H1 (cell line): ENCODE measurements around the gene OMP. TPM values are rescaled to one million over a fixed set of nuclear protein-coding genes. Genes with fewer than 3 reads are reported as not detected.

Experiments used
- CTCF ChIA-PET: fragments of 300-600 bp; sonication (Branson Sonifier 250); formaldehyde crosslinking; loops from one replicate; lab custom pipeline; 2021; ENCODE audit not compliant: partially characterized antibody; lab: Charles Lee
- POLR2A ChIA-PET: fragments of 300-600 bp; sonication (Branson Sonifier 250); formaldehyde crosslinking; loops from one replicate; lab custom pipeline; 2021; ENCODE audit warnings: inconsistent platforms; ENCODE audit not compliant: partially characterized antibody; lab: Charles Lee
- DNase-seq, 2 experiments: peaks; one replicate each; pipeline versions ENCODE4 v3.0.0 to v3.0.0-alpha.2; 2010 to 2022; ENCODE audit warnings: low spot score in 2 of 2, low read depth in 1 of 2, mixed read lengths in 1 of 2
- FAIRE-seq: peaks from 2 replicates; lab custom pipeline; 2011; peaks lifted over from hg19 to GRCh38; lab: Jason Lieb, UNC
- H2AFZ ChIP-seq: 2 replicates; pipeline ENCODE4 v1.8.1; 2012; ENCODE audit warnings: low read length, inconsistent platforms
- H2AK5ac ChIP-seq: 2 replicates; pipeline ENCODE4 v1.6.1; 2013; ENCODE audit warnings: low read depth, low read length
- H2BK120ac ChIP-seq: replicated peaks from 2 replicates; pipeline ENCODE3; 2013; ENCODE audit warnings: low read depth, low read length, inconsistent platforms
- H2BK12ac ChIP-seq: 2 replicates; pipeline ENCODE4 v1.6.1; 2013; ENCODE audit warnings: low read depth, low read length
- H2BK15ac ChIP-seq: 2 replicates; pipeline ENCODE4 v1.6.1; 2013; ENCODE audit warnings: low read length
- H2BK20ac ChIP-seq: 2 replicates; pipeline ENCODE4 v1.6.1; 2013; ENCODE audit warnings: low read length
- H2BK5ac ChIP-seq: 2 replicates; pipeline ENCODE4 v1.6.1; 2013; ENCODE audit warnings: low read depth, low read length
- H3K14ac ChIP-seq: 2 replicates; pipeline ENCODE4 v1.6.1; 2013; ENCODE audit warnings: inconsistent platforms; ENCODE audit not compliant: insufficient read length
- H3K18ac ChIP-seq: 2 replicates; pipeline ENCODE4 v1.6.1; 2013; ENCODE audit warnings: low read length; ENCODE audit errors: extremely low read depth
- H3K23ac ChIP-seq: 2 replicates; pipeline ENCODE4 v1.6.1; 2013; ENCODE audit warnings: inconsistent platforms; ENCODE audit not compliant: insufficient read length
- H3K23me2 ChIP-seq: 2 replicates; pipeline ENCODE4 v1.6.1; 2013; ENCODE audit warnings: low read depth, low read length
- H3K27ac ChIP-seq: 2 replicates; pipeline ENCODE4 v1.6.1; 2011; ENCODE audit warnings: low read depth, low read length, inconsistent platforms
- H3K27me3 ChIP-seq, 4 experiments: replicated peaks in 1 of 4; 1 replicate in 1 of 4; 2 replicates in 3 of 4; pipeline versions ENCODE4 v1.6.1 to v1.8.1; 2011 to 2013; ENCODE audit warnings: low read length in 3 of 4, mild to moderate bottlenecking in 3 of 4, inconsistent platforms in 2 of 4, mixed read lengths in 2 of 4, moderate library complexity in 1 of 4; ENCODE audit not compliant: control insufficient read depth in 3 of 4, insufficient read depth in 3 of 4; ENCODE audit errors: extremely low read depth in 1 of 4
- H3K36me3 ChIP-seq, 4 experiments: 2 replicates each; pipeline versions ENCODE4 v1.6.1 to v1.8.1; 2011 to 2013; ENCODE audit warnings: mild to moderate bottlenecking in 4 of 4, low read length in 3 of 4, moderate library complexity in 2 of 4, control low read depth in 1 of 4, inconsistent platforms in 1 of 4; ENCODE audit not compliant: insufficient read depth in 4 of 4, control insufficient read depth in 2 of 4
- H3K4ac ChIP-seq: replicated peaks from 2 replicates; pipeline ENCODE3; 2013; ENCODE audit warnings: low read length, low read depth, mixed read lengths, inconsistent platforms; ENCODE audit not compliant: insufficient read length
- H3K4me1 ChIP-seq, 4 experiments: replicated peaks in 1 of 4; 1 replicate in 1 of 4; 2 replicates in 3 of 4; pipeline versions ENCODE4 v1.6.1 to v1.8.1; 2011 to 2013; ENCODE audit warnings: low read length in 3 of 4, inconsistent platforms in 2 of 4, mixed read lengths in 1 of 4; ENCODE audit not compliant: insufficient read depth in 4 of 4, control insufficient read depth in 3 of 4
- H3K4me2 ChIP-seq, 2 experiments: 2 replicates each; pipeline versions ENCODE4 v1.6.1 to v1.8.1; 2011 to 2013; ENCODE audit warnings: low read depth in 2 of 2, low read length in 2 of 2, control low read depth in 1 of 2, inconsistent platforms in 1 of 2, mild to moderate bottlenecking in 1 of 2; ENCODE audit not compliant: insufficient read depth in 1 of 2
- H3K4me3 ChIP-seq, 4 experiments: fragments of 200-600, 300-600 bp in 1 of 4; sonication (generic), shearing (Covaris generic), sonication (Bioruptor Twin) in 1 of 4; 2 replicates each; pipeline versions ENCODE4 v1.5.1 to v1.8.1; 2011 to 2016; ENCODE audit warnings: low read length in 4 of 4, low read depth in 3 of 4, control low read depth in 2 of 4, inconsistent platforms in 2 of 4, mild to moderate bottlenecking in 2 of 4, mixed read lengths in 1 of 4, moderate library complexity in 1 of 4; ENCODE audit not compliant: insufficient read depth in 2 of 4; ENCODE audit errors: extremely low read depth in 1 of 4
- H3K56ac ChIP-seq: replicated peaks from 2 replicates; pipeline ENCODE3; 2013; ENCODE audit warnings: low read depth, mild to moderate bottlenecking, mixed read lengths, low read length, inconsistent platforms; ENCODE audit not compliant: insufficient read length
- H3K79me1 ChIP-seq: 2 replicates; pipeline ENCODE4 v1.6.1; 2013; ENCODE audit warnings: low read depth, low read length, control low read depth
- H3K79me2 ChIP-seq, 2 experiments: 2 replicates each; pipeline versions ENCODE4 v1.6.1 to v1.8.1; 2012 to 2013; ENCODE audit warnings: low read length in 2 of 2, mild to moderate bottlenecking in 2 of 2, inconsistent platforms in 1 of 2; ENCODE audit not compliant: insufficient read depth in 2 of 2, control insufficient read depth in 1 of 2
- H3K9ac ChIP-seq, 4 experiments: replicated peaks in 1 of 4; 1 replicate in 1 of 4; 2 replicates in 3 of 4; pipeline versions ENCODE4 v1.6.1 to v1.8.1; 2011 to 2013; ENCODE audit warnings: low read depth in 3 of 4, low read length in 3 of 4, control low read depth in 2 of 4, mild to moderate bottlenecking in 2 of 4, moderate library complexity in 2 of 4, inconsistent platforms in 1 of 4; ENCODE audit errors: extremely low read depth in 1 of 4
- H3K9me3 ChIP-seq, 2 experiments: 2 replicates each; pipeline versions ENCODE4 v1.6.1 to v1.8.1; 2012 to 2013; ENCODE audit warnings: mild to moderate bottlenecking in 2 of 2, moderate library complexity in 2 of 2, control low read depth in 1 of 2, inconsistent platforms in 1 of 2, low read depth in 1 of 2, low read length in 1 of 2, mixed read lengths in 1 of 2; ENCODE audit not compliant: insufficient read depth in 2 of 2
- H4K20me1 ChIP-seq, 2 experiments: replicated peaks in 1 of 2; 2 replicates each; pipeline versions ENCODE3 to v1.8.1; 2011 to 2013; ENCODE audit warnings: inconsistent platforms in 2 of 2, low read length in 2 of 2, mild to moderate bottlenecking in 1 of 2; ENCODE audit not compliant: insufficient read depth in 2 of 2, control insufficient read depth in 1 of 2
- H4K5ac ChIP-seq: 2 replicates; pipeline ENCODE4 v1.6.1; 2013; ENCODE audit warnings: low read length, low read depth, mixed read lengths, inconsistent platforms; ENCODE audit not compliant: insufficient read length
- H4K8ac ChIP-seq: 2 replicates; pipeline ENCODE4 v1.8.0; 2013; ENCODE audit warnings: mild to moderate bottlenecking, moderate library complexity, low read length, inconsistent platforms; ENCODE audit not compliant: insufficient read depth; ENCODE audit errors: extremely low read depth
- H4K91ac ChIP-seq: replicated peaks from 2 replicates; pipeline ENCODE3; 2013; ENCODE audit warnings: low read length, mixed read lengths, inconsistent platforms; ENCODE audit not compliant: insufficient read length
- BACH1 ChIP-seq: IDR thresholded peaks from 2 replicates; pipeline ENCODE4 v1.6.1; 2012; ENCODE audit warnings: low read length, improper control_type of control experiment
- CTBP2 ChIP-seq: IDR thresholded peaks from 2 replicates; pipeline ENCODE4 v1.7.0; 2011; ENCODE audit warnings: borderline replicate concordance, mild to moderate bottlenecking, moderate library complexity, mixed read lengths, low read length; ENCODE audit not compliant: insufficient read depth, insufficient read length
- EZH2 ChIP-seq: fragments of 200-600 bp; sonication (generic); IDR thresholded peaks from 2 replicates; pipeline ENCODE4 v1.7.1; 2012; ENCODE audit warnings: low read depth, mild to moderate bottlenecking, moderate library complexity, low read length, inconsistent platforms; ENCODE audit not compliant: severe bottlenecking
- GABPA ChIP-seq: IDR thresholded peaks from 2 replicates; pipeline ENCODE4 v1.6.1; 2011; ENCODE audit warnings: mild to moderate bottlenecking, low read length, moderate library complexity, borderline replicate concordance; ENCODE audit not compliant: insufficient read depth
- GTF2F1 ChIP-seq: IDR thresholded peaks from 2 replicates; pipeline ENCODE4 v1.6.1; 2012; ENCODE audit warnings: low read depth, low read length, improper control_type of control experiment, borderline replicate concordance
- JUND ChIP-seq: IDR thresholded peaks from 2 replicates; pipeline ENCODE4 v1.6.1; 2011; ENCODE audit warnings: mild to moderate bottlenecking, improper control_type of control experiment, low read length
- NANOG ChIP-seq: IDR thresholded peaks from 2 replicates; pipeline ENCODE4 v1.6.1; 2011; ENCODE audit warnings: low read length, low read depth, mild to moderate bottlenecking, inconsistent platforms; ENCODE audit not compliant: insufficient read depth, poor library complexity, severe bottlenecking
- SIN3A ChIP-seq, 2 experiments: IDR thresholded peaks in 1 of 2; conservative IDR thresholded peaks in 1 of 2; 2 replicates each; pipeline ENCODE4 v1.6.1; 2011 to 2012; ENCODE audit warnings: low read length in 2 of 2, improper control_type of control experiment in 1 of 2, low read depth in 1 of 2, mild to moderate bottlenecking in 1 of 2
- WGBS, 2 experiments: shearing (Covaris generic) in 1 of 2; methylation state at CpG; one replicate each; pipeline versions ENCODE4 v1.1.6 to v1.1.7; 2013 to 2015; ENCODE audit warnings: low lambda C conversion rate in 2 of 2, mixed read lengths in 2 of 2, inconsistent platforms in 1 of 2, low coverage in 1 of 2, missing lambda C conversion rate in 1 of 2; ENCODE audit not compliant: insufficient replicate concordance in 2 of 2, insufficient coverage in 1 of 2, insufficient read length in 1 of 2; ENCODE audit errors: extremely low coverage in 1 of 2, missing lambda C conversion rate in 1 of 2; 5-methylcytosine and 5-hydroxymethylcytosine counted together
- polyA plus RNA-seq, 7 experiments: library from polyadenylated mRNA; depleted of rRNA in 3 of 7; stranded (reverse) in 5 of 7; unstranded in 2 of 7; fragments of >200 nt in 5 of 7; fragments of 200-250 nt in 2 of 7; gene quantifications; 1 replicate in 5 of 7; 2 replicates in 1 of 7; 4 replicates in 1 of 7; pipeline versions ENCODE4 v1.2.1 to v1.2.3, GENCODE V29; 2011 to 2013; ENCODE audit warnings: missing spikeins in 2 of 7, mixed read lengths in 2 of 7
- total RNA-seq: library from RNA; stranded (reverse); fragmentation: NEBNext Ultra II Directional; extraction: Animal tissue kit (Norgen Biotek cat#: 25700); gene quantifications from 2 replicates; pipeline ENCODE4 v1.2.1, GENCODE V29; 2021
- TF ChIP-seq, protein P1 (sequence below): IDR thresholded peaks from 2 replicates; pipeline ENCODE4 v1.6.1; 2011; ENCODE audit warnings: low read depth, mild to moderate bottlenecking, low read length; ENCODE audit not compliant: insufficient read depth

Gene OMP
- total and polyA plus RNA-seq, 2 of the 8 experiments (the other 6 are each of a cell fraction or from before 2014, with no cell fraction given) = not detected

DNA sequence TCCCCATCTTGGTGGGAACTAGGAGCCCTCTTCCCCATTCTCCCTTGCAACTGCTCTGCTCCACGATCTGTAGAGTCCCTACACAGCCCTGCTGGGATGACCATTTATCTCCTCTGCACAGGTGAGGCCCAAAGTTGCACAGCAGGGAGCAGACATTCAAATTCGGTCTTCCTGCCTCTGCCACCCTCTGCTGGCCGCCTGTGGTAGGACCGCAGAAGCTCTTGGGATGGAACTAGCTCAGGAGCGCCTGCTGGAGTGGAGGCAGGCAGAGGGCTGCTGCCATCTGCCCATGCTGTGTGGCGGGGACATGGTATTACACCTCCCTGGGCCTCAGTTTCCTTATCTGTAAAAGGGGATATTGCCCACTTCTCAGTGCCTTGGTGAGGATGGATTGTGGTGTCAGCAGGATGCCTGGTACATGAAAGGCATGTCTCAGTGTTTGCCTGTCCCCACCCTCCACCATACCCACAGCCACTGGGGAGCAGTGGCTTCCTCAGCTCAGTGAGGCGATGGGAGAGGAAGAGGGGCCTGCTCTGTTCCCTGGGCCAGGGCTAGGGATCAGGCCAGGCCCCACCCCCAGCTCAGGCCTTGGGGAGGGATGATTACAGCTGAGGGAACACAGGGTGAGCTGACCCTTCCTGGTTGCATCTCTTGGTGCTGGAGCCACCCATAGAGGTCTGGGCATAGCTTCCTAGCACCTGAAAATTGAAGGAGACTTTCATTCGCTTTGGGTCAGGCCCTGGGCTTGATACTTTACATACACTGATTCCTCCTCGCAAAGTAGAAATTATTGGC, 11.3 kb upstream of the OMP start:
- FAIRE-seq (peak; percentile 97), DNase-seq (peak; percentile 73 to 97)
- Histone ChIP-seq H3K4me2 (peak overlapping the region in 1 of 2 experiments; percentile 41; a peak in 1 of 4 replicates), H4K8ac (peak overlapping the region; percentile 39; the same call in 1 of the 2 replicates), H3K23ac (no peak overlapping the region), H3K56ac (no peak overlapping the region), H3K14ac (no peak overlapping the region), H2BK12ac (no peak overlapping the region), H3K9me3 (no peaks in the 10 kb centered on the region), H4K20me1 (peaks cover 0 to 4% of the 10 kb centered on the region in 2 experiments), H3K27me3 (no peaks in the 10 kb centered on the region), H3K18ac (no peak overlapping the region; the same call in 1 of the 2 replicates), H3K79me2 (no peaks in the 10 kb centered on the region), H2AFZ (no peak overlapping the region), H2BK15ac (no peak overlapping the region), H3K23me2 (no peaks in the 10 kb centered on the region), H2BK120ac (no peak overlapping the region), H3K79me1 (no peaks in the 10 kb centered on the region), H3K9ac (no peak overlapping the region), H3K27ac (no peak overlapping the region), H3K36me3 (no peaks in the 10 kb centered on the region), H4K5ac (no peak overlapping the region), H4K91ac (no peak overlapping the region), H2BK5ac (no peak overlapping the region), H2AK5ac (no peak overlapping the region), H3K4ac (no peak overlapping the region), H2BK20ac (peak overlapping the region; percentile 32; the same call in 1 of the 2 replicates), H3K4me1 (peaks cover 0 to 8% (median 2%) of the 10 kb centered on the region in 4 experiments; a peak in 3 of 7 replicates), H3K4me3 (no peak overlapping the region)
- ChIA-PET CTCF (interaction anchor here (0.7 to 11.6 kb wide), 50 partner anchors 11 to 1623 kb away, joined by 3 to 297 read pairs (median 7); partner anchors contain the start of genes AQP11, B3GNT6, CAPN5 and MYO7A), POLR2A (interaction anchor here (1.0 to 1.8 kb wide), 3 partner anchors 8 to 43 kb away, joined by 4 to 9 read pairs (median 4); partner anchors contain the start of gene CAPN5)
- 44% methylated on average over 9 of the region's 9 CpGs; no CpG with 5 or more reads in 1 of the 2 experiments for WGBS, 2 experiments
- TF ChIP-seq NANOG = peak; percentile 13
- TF ChIP-seq SIN3A (conservative IDR thresholded peaks at IDR 0.05 in 1 of 2, IDR thresholded peaks at IDR 0.05 in 1 of 2; ENCODE audit: low read depth in 1 of 2, low read length in 2 of 2) = peak in 1 of 2 experiments; percentile 60; a peak in 1 of 4 replicates
- TF ChIP-seq GTF2F1 = no peak
- TF ChIP-seq EZH2 = no peak
- TF ChIP-seq, protein P1, sequence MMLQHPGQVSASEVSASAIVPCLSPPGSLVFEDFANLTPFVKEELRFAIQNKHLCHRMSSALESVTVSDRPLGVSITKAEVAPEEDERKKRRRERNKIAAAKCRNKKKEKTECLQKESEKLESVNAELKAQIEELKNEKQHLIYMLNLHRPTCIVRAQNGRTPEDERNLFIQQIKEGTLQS = 0 out of 2 replicates have a peak, but pooled peaks have one; percentile 31
- TF ChIP-seq GABPA = 0 out of 2 replicates have a peak, but pooled peaks have one; percentile 47
- TF ChIP-seq BACH1 = no peak
- peak; percentile 26; the same call in 1 of the 2 replicates for TF ChIP-seq JUND
- TF ChIP-seq CTBP2 = no peak
